Keratinocyte (primary cell): ENCODE data around the gene GRIK4. TPM values are rescaled to one million over a fixed set of nuclear protein-coding genes. Genes with fewer than 3 reads are reported as not detected.

Source experiments
- DNase-seq: peaks from one replicate; pipeline ENCODE4 v3.0.0-alpha.2; 2011; ENCODE audit warnings: low read depth, missing footprints, low spot score
- FAIRE-seq: peaks from 2 replicates; lab custom pipeline; 2011; peaks lifted over from hg19 to GRCh38; lab: Jason Lieb, UNC
- H2AFZ ChIP-seq: 2 replicates; pipeline ENCODE4 v1.6.0; 2012; ENCODE audit warnings: low read length, control low read depth, inconsistent platforms; ENCODE audit not compliant: control insufficient read depth
- H3K27ac ChIP-seq: 2 replicates; pipeline ENCODE4 v1.5.1; 2011; ENCODE audit warnings: low read length; ENCODE audit not compliant: control insufficient read depth, insufficient read depth
- H3K27me3 ChIP-seq: 3 replicates; pipeline ENCODE4 v1.6.0; 2011; ENCODE audit warnings: low read length; ENCODE audit not compliant: control insufficient read depth, insufficient read depth; ENCODE audit errors: extremely low read depth
- H3K36me3 ChIP-seq, 2 experiments: 2 replicates in 1 of 2; 3 replicates in 1 of 2; pipeline ENCODE4 v1.5.1; 2011; ENCODE audit warnings: low read length in 2 of 2, mild to moderate bottlenecking in 1 of 2; ENCODE audit not compliant: control insufficient read depth in 2 of 2, insufficient read depth in 2 of 2; ENCODE audit errors: extremely low read depth in 1 of 2
- H3K4me1 ChIP-seq: 3 replicates; pipeline ENCODE4 v1.5.1; 2011; ENCODE audit warnings: low read length; ENCODE audit not compliant: control insufficient read depth, insufficient read depth; ENCODE audit errors: extremely low read depth
- H3K4me2 ChIP-seq: 3 replicates; pipeline ENCODE4 v1.6.0; 2011; ENCODE audit warnings: low read depth, low read length; ENCODE audit not compliant: control insufficient read depth, insufficient read depth; ENCODE audit errors: extremely low read depth
- H3K4me3 ChIP-seq, 3 experiments: fragments of 200-600 bp in 1 of 3; sonication (generic) in 1 of 3; 2 replicates in 2 of 3; 3 replicates in 1 of 3; pipeline ENCODE4 v1.5.1; 2011 to 2016; ENCODE audit warnings: low read length in 3 of 3, mild to moderate bottlenecking in 3 of 3, control low read depth in 2 of 3, inconsistent platforms in 1 of 3, low read depth in 1 of 3, mixed read lengths in 1 of 3, mixed run types in 1 of 3, moderate library complexity in 1 of 3; ENCODE audit not compliant: control insufficient read depth in 2 of 3, insufficient read depth in 2 of 3; ENCODE audit errors: extremely low read depth in 1 of 3
- H3K79me2 ChIP-seq: 2 replicates; pipeline ENCODE4 v1.6.0; 2012; ENCODE audit warnings: low read length; ENCODE audit not compliant: control insufficient read depth, insufficient read depth
- H3K9ac ChIP-seq: 3 replicates; pipeline ENCODE4 v1.6.0; 2011; ENCODE audit warnings: low read length; ENCODE audit not compliant: control insufficient read depth, insufficient read depth; ENCODE audit errors: extremely low read depth
- H3K9me1 ChIP-seq: 3 replicates; pipeline ENCODE4 v1.6.0; 2011; ENCODE audit warnings: low read length; ENCODE audit not compliant: control insufficient read depth, insufficient read depth; ENCODE audit errors: extremely low read depth
- H3K9me3 ChIP-seq: 2 replicates; pipeline ENCODE4 v1.5.1; 2012; ENCODE audit warnings: low read depth, low read length; ENCODE audit not compliant: control insufficient read depth
- H4K20me1 ChIP-seq: 3 replicates; pipeline ENCODE4 v1.6.0; 2011; ENCODE audit warnings: low read length; ENCODE audit not compliant: control insufficient read depth, insufficient read depth; ENCODE audit errors: extremely low read depth
- EZH2 ChIP-seq: IDR thresholded peaks from one replicate; pipeline ENCODE4 v1.6.1; 2012; ENCODE audit warnings: inconsistent platforms, mild to moderate bottlenecking, low read length, moderate library complexity
- dilution Hi-C: fragments of 300-500 bp; cut with MboI; formaldehyde crosslinking; loops from one replicate; pipeline ENCODE4 v1.7.0; 2020; ENCODE audit warnings: low sequenced_read_pairs; ENCODE audit not compliant: extremely low pct_ligation_motif_present
- polyA plus RNA-seq, 5 experiments: library from polyadenylated mRNA; depleted of rRNA in 3 of 5; stranded (reverse) in 3 of 5; stranded (forward) in 1 of 5; unstranded in 1 of 5; fragments of >200 nt; gene quantifications; 1 replicate in 1 of 5; 2 replicates in 3 of 5; 3 replicates in 1 of 5; pipeline versions ENCODE4 v1.2.1 to v1.2.3, GENCODE V29; 2011 to 2012; ENCODE audit warnings: missing spikeins in 2 of 5, low read depth in 1 of 5, low replicate concordance in 1 of 5
- TF ChIP-seq, protein P1 (sequence below), 3 experiments: IDR thresholded peaks in 1 of 3; conservative IDR thresholded peaks in 1 of 3; optimal IDR thresholded peaks in 1 of 3; 2 replicates in 2 of 3; 3 replicates in 1 of 3; pipeline versions ENCODE3 to v1.5.1; 2011; ENCODE audit warnings: low read length in 3 of 3, mild to moderate bottlenecking in 3 of 3, moderate library complexity in 2 of 3, control low read depth in 1 of 3, inconsistent platforms in 1 of 3; ENCODE audit not compliant: insufficient read depth in 2 of 3; ENCODE audit errors: extremely low read depth in 1 of 3

GRIK4 gene
- polyA plus RNA-seq, 1 donor (not counting 4 experiments of a cell fraction or from before 2014, with no cell fraction given), result not detected

DNA sequence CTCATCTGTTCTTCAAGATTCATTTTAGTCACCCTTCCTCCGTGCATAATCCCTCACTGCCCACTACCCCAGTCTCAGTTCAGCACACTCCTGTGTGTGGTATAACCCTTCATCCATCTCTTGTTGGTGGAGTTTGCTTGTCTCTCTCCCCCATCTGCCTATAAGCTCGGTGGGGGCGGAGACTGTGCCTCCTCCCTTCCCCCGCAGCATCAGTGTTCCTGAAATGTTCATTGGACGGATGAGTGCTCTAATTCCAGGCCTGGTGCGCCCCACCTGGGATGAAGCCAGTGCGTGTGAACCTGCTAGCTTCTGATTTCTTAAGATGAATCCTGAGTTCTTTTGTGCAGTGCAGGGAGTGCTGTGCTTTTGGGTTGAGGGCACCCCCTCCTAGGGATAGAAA lies 100.0 kb downstream of the GRIK4 start:
- TF ChIP-seq, protein P1, sequence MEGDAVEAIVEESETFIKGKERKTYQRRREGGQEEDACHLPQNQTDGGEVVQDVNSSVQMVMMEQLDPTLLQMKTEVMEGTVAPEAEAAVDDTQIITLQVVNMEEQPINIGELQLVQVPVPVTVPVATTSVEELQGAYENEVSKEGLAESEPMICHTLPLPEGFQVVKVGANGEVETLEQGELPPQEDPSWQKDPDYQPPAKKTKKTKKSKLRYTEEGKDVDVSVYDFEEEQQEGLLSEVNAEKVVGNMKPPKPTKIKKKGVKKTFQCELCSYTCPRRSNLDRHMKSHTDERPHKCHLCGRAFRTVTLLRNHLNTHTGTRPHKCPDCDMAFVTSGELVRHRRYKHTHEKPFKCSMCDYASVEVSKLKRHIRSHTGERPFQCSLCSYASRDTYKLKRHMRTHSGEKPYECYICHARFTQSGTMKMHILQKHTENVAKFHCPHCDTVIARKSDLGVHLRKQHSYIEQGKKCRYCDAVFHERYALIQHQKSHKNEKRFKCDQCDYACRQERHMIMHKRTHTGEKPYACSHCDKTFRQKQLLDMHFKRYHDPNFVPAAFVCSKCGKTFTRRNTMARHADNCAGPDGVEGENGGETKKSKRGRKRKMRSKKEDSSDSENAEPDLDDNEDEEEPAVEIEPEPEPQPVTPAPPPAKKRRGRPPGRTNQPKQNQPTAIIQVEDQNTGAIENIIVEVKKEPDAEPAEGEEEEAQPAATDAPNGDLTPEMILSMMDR (optimal IDR thresholded peaks at IDR 0.05 in 1 of 3, IDR thresholded peaks at IDR 0.05 in 1 of 3, conservative IDR thresholded peaks at IDR 0.05 in 1 of 3; ENCODE audit: extremely low read depth in 1 of 3, insufficient read depth in 2 of 3, low read length in 3 of 3), result no peak
- no peak for TF ChIP-seq EZH2
- Histone ChIP-seq H3K9ac (no peak overlapping the region), H3K4me1 (no peaks in the 10 kb centered on the region), H3K36me3 (no peaks in the 10 kb centered on the region), H3K79me2 (no peaks in the 10 kb centered on the region), H3K9me1 (no peaks in the 10 kb centered on the region), H2AFZ (no peak overlapping the region), H3K4me3 (no peak overlapping the region), H3K4me2 (no peak overlapping the region), H4K20me1 (no peaks in the 10 kb centered on the region), H3K27ac (no peak overlapping the region), H3K9me3 (no peaks in the 10 kb centered on the region), H3K27me3 (no peaks in the 10 kb centered on the region)
- dilution Hi-C loops, result no loop called here
- FAIRE-seq (no peak), DNase-seq (no peak)

GRCh38 chr11:120612513-120613263 lies 101.1 kb downstream of the GRIK4 start:
- no peaks in the 10 kb centered on the region for H3K27me3 ChIP-seq
- H3K9me1 ChIP-seq, result no peaks in the 10 kb centered on the region
- dilution Hi-C loops, result no loop called here
- no peak overlapping the region for H3K9ac ChIP-seq
- no peak for TF ChIP-seq EZH2
- TF ChIP-seq, protein P1 (optimal IDR thresholded peaks at IDR 0.05 in 1 of 3, IDR thresholded peaks at IDR 0.05 in 1 of 3, conservative IDR thresholded peaks at IDR 0.05 in 1 of 3; ENCODE audit: extremely low read depth in 1 of 3, insufficient read depth in 2 of 3, low read length in 3 of 3), result no peak
- DNase-seq, result no peak
- H3K9me3 ChIP-seq, result no peaks in the 10 kb centered on the region
- H4K20me1 ChIP-seq, result no peaks in the 10 kb centered on the region
- no peaks in the 10 kb centered on the region for H3K36me3 ChIP-seq
- no peak overlapping the region for H2AFZ ChIP-seq
- no peak overlapping the region for H3K4me3 ChIP-seq
- no peak for FAIRE-seq
- H3K4me1 ChIP-seq, result no peaks in the 10 kb centered on the region
- no peaks in the 10 kb centered on the region for H3K79me2 ChIP-seq
- H3K4me2 ChIP-seq, result no peak overlapping the region
- no peak overlapping the region for H3K27ac ChIP-seq
